ENCODE measurements around the gene ATP11C.

ATP11C gene

DNA sequence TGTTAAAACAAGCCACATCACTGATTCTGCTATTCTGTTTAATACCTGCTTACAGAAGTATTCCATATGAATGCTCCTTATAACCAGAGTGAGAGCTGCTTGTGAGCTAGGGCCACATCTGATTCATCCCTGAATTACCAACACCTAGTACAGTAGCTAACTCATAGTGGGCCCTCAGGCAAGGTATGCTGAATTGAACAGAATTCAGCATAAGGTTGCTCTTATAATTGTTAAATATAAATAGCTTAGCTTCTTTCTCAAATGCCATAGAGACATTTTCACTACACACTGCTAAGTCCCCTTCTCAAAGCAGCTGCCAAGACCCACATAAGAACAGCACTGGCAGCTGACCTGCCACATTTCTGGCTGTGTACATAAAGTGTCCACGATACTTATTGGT is 197.9 kb downstream of the ATP11C start:
- Histone ChIP-seq H3K4me3 (replicated peaks; ENCODE audit: insufficient read depth, low read length) (no peak overlapping the region), H3K27ac (replicated peaks) (no peak overlapping the region), H3K27me3 (ENCODE audit: insufficient read depth, poor library complexity, severe bottlenecking) (no peaks in the 10 kb centered on the region)
- no peak for TF ChIP-seq SPI1 (IDR thresholded peaks at IDR 0.05; ENCODE audit: borderline replicate concordance, low read depth)
- no peak for DNase-seq (ENCODE audit: low read depth in 1 of 2, low spot score in 1 of 2)

DNA sequence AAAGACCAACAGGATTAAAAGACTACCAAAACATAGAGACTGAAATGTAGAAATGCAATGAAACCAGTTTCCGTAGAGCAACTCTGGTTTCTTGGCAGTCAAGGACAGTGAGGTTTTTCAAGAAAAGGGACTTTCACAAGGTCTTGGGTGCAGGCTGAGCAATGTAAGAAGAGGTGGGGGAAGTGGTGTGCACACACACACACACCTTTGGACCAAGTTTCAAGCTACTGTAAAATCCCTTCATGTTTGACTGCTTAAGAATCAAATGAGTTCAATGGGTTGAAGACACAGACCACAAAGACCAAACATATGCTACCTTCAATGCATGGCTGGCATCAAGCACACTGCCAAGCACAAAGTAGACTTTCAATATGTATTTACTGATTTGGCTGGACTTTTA is 207.1 kb downstream of the ATP11C start:
- no peak for DNase-seq (ENCODE audit: low read depth in 1 of 2, low spot score in 1 of 2)

DNA sequence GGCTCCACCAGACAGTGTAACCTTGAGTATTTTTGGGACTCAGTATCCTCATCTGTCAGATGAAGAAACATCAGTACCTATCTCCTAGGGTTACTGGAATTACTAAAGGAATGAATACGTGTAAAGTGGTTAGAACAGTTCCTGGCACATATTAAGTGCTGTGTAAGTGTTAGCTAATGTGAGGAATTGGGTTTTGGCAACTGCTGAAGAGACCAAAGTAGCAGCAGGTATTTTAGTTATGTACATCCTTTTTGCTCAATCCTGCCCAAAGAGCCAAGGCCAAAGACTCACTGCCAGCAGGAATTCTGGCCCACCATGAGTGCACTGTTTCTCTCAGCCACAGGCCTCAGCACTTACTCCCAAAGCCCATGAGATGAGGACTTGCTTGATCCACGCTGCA is 208.2 kb downstream of the ATP11C start:
- no peak for DNase-seq (ENCODE audit: low read depth in 1 of 2, low spot score in 1 of 2)
- Histone ChIP-seq H3K4me3 (replicated peaks; ENCODE audit: insufficient read depth, low read length) (no peak overlapping the region), H3K27ac (replicated peaks) (no peak overlapping the region), H3K27me3 (ENCODE audit: insufficient read depth, poor library complexity, severe bottlenecking) (no peaks in the 10 kb centered on the region)
- TF ChIP-seq, protein P1, sequence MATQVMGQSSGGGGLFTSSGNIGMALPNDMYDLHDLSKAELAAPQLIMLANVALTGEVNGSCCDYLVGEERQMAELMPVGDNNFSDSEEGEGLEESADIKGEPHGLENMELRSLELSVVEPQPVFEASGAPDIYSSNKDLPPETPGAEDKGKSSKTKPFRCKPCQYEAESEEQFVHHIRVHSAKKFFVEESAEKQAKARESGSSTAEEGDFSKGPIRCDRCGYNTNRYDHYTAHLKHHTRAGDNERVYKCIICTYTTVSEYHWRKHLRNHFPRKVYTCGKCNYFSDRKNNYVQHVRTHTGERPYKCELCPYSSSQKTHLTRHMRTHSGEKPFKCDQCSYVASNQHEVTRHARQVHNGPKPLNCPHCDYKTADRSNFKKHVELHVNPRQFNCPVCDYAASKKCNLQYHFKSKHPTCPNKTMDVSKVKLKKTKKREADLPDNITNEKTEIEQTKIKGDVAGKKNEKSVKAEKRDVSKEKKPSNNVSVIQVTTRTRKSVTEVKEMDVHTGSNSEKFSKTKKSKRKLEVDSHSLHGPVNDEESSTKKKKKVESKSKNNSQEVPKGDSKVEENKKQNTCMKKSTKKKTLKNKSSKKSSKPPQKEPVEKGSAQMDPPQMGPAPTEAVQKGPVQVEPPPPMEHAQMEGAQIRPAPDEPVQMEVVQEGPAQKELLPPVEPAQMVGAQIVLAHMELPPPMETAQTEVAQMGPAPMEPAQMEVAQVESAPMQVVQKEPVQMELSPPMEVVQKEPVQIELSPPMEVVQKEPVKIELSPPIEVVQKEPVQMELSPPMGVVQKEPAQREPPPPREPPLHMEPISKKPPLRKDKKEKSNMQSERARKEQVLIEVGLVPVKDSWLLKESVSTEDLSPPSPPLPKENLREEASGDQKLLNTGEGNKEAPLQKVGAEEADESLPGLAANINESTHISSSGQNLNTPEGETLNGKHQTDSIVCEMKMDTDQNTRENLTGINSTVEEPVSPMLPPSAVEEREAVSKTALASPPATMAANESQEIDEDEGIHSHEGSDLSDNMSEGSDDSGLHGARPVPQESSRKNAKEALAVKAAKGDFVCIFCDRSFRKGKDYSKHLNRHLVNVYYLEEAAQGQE (IDR thresholded peaks at IDR 0.05; ENCODE audit: insufficient replicate concordance, low read depth): no peak
- TF ChIP-seq SPI1 (IDR thresholded peaks at IDR 0.05; ENCODE audit: borderline replicate concordance, low read depth) (no peak), POLR2AphosphoS5 (IDR thresholded peaks at IDR 0.05; ENCODE audit: low read depth) (no peak), GABPA (IDR thresholded peaks at IDR 0.05; ENCODE audit: low read depth) (no peak)
- TF ChIP-seq, protein P2, sequence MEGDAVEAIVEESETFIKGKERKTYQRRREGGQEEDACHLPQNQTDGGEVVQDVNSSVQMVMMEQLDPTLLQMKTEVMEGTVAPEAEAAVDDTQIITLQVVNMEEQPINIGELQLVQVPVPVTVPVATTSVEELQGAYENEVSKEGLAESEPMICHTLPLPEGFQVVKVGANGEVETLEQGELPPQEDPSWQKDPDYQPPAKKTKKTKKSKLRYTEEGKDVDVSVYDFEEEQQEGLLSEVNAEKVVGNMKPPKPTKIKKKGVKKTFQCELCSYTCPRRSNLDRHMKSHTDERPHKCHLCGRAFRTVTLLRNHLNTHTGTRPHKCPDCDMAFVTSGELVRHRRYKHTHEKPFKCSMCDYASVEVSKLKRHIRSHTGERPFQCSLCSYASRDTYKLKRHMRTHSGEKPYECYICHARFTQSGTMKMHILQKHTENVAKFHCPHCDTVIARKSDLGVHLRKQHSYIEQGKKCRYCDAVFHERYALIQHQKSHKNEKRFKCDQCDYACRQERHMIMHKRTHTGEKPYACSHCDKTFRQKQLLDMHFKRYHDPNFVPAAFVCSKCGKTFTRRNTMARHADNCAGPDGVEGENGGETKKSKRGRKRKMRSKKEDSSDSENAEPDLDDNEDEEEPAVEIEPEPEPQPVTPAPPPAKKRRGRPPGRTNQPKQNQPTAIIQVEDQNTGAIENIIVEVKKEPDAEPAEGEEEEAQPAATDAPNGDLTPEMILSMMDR (IDR thresholded peaks at IDR 0.05; ENCODE audit: insufficient read depth, low read length): no peak

More for the DNA sequence above, 207.1 kb downstream of the ATP11C start:
- Histone ChIP-seq H3K27me3 (ENCODE audit: insufficient read depth, poor library complexity, severe bottlenecking) (no peaks in the 10 kb centered on the region), H3K4me3 (replicated peaks; ENCODE audit: insufficient read depth, low read length) (no peak overlapping the region), H3K27ac (replicated peaks) (no peak overlapping the region)
- no peak for TF ChIP-seq POLR2AphosphoS5 (IDR thresholded peaks at IDR 0.05; ENCODE audit: low read depth)
- TF ChIP-seq SPI1 (IDR thresholded peaks at IDR 0.05; ENCODE audit: borderline replicate concordance, low read depth): no peak
- TF ChIP-seq, protein P1 (IDR thresholded peaks at IDR 0.05; ENCODE audit: insufficient replicate concordance, low read depth): no peak
- TF ChIP-seq, protein P2 (IDR thresholded peaks at IDR 0.05; ENCODE audit: insufficient read depth, low read length): no peak
- TF ChIP-seq GABPA (IDR thresholded peaks at IDR 0.05; ENCODE audit: low read depth): no peak

DNA sequence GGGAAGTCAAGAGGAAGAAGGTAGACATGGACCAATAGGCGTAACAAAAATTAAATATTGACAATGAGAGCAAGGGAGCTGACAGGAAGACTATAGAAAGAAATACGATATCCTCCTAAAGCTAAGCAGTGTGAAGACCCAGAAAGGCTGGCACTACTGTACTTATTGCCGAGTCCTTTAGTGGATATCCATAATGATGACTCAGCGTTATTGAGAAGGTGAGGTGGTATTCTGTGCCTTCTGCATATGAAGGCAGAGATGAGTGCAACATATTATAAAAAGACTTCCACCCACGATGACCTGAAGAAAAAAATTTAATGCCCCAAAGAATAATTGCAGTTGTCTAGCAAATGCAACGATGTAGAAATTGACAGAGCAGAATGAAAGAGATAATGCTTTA is 211.9 kb downstream of the ATP11C start:
- Histone ChIP-seq H3K27me3 (ENCODE audit: insufficient read depth, poor library complexity, severe bottlenecking) (no peaks in the 10 kb centered on the region), H3K4me3 (replicated peaks; ENCODE audit: insufficient read depth, low read length) (no peak overlapping the region), H3K27ac (replicated peaks) (no peak overlapping the region)
- no peak for TF ChIP-seq POLR2AphosphoS5 (IDR thresholded peaks at IDR 0.05; ENCODE audit: low read depth)
- no peak for TF ChIP-seq SPI1 (IDR thresholded peaks at IDR 0.05; ENCODE audit: borderline replicate concordance, low read depth)
- TF ChIP-seq GABPA (IDR thresholded peaks at IDR 0.05; ENCODE audit: low read depth): no peak
- TF ChIP-seq, protein P2 (IDR thresholded peaks at IDR 0.05; ENCODE audit: insufficient read depth, low read length): no peak
- TF ChIP-seq, protein P1 (IDR thresholded peaks at IDR 0.05; ENCODE audit: insufficient replicate concordance, low read depth): no peak
- no peak for DNase-seq (ENCODE audit: low read depth in 1 of 2, low spot score in 1 of 2)

Data from HL-60 (cell line).